HG03066 (cell line): ENCODE measurements around the gene RTF2.
"Not testable (repeated sequence)": the region's sequence is repeated elsewhere in the genome, so short reads cannot be mapped to it uniquely, and the experiment has no call there.

Experiments used
- ATAC-seq: cut with Tn5 transposase; IDR thresholded peaks from one replicate; pipeline ENCODE4 v1.9.1; 2021; ENCODE audit warnings: low read depth; ENCODE audit not compliant: unreplicated experiment

Gene RTF2

DNA sequence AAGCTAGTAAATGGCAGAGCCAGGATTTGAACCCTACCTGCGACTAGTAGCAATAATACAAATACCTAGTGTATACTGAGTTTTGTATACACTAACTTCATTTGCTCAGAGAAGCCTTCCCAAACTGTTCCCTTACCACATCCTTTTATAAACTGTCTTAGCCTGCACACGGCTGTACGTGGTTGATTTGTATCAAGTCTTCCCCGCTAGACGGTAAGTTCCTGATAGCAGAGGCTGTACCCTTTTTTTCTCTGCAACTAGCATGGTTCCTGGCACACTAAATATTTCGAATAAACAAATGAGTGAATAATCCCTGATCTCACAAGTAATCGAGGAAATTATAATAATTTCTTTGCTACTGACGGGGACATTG, 636 bp downstream of the RTF2 start:
- ATAC-seq: no peak

DNA sequence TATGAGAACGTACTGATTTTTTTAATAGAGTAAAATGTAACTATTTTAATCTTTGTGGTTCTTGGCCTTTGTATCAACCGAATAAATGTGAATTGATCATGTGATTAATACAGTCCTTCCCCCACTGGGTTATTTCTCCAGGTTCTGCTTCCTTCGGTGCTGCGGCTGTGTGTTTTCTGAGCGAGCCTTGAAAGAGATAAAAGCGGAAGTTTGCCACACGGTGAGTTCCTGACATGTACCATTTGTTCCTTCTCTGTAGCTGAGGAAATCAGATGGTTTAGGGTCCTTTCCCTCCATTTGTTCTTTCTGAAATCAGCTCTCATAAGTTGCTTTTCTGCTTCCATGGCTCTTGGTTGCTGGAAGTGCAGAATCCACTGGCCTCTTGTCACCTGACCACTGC, 15.5 kb downstream of the RTF2 start:
- no peak for ATAC-seq

DNA sequence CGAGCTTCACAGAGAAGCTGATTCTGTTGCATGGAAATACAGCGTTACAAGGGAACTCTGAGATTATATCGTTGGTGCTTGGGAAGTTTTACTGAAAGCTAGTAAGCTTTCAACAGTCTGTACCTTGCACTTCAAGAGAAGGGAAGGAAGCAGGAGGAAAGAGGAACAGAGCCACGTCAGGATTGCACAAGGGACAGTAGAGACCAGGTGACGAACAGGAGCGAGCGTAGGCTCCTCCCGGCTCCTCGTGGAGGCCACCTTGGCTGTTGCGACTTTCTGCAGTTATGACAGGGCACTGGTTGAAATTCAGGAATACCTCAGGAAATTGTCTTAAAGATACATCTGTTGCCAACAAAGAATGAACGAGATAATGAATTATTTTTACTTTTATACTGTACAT, 18.8 kb downstream of the RTF2 start:
- ATAC-seq: no peak

DNA sequence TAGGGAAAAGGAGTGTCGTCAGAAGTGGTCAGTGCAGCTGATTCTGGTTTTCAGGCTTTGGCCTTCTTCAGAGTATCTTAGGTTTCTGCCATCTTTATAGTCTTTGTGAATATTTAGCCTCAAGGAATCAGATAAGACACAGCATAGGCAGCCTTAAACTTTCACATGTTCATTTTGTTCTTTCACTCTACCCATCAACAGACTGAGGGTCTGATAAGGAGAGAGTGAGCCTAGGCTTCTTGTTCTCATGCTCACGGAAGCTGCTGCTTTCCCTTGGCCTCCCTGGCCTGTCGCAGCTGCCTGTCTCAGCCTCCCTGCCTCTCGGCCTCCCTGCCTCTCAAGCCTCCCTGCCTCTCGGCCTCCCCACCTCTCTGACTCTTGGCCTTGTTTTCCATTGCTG, 20.1 kb downstream of the RTF2 start:
- no peak for ATAC-seq

DNA sequence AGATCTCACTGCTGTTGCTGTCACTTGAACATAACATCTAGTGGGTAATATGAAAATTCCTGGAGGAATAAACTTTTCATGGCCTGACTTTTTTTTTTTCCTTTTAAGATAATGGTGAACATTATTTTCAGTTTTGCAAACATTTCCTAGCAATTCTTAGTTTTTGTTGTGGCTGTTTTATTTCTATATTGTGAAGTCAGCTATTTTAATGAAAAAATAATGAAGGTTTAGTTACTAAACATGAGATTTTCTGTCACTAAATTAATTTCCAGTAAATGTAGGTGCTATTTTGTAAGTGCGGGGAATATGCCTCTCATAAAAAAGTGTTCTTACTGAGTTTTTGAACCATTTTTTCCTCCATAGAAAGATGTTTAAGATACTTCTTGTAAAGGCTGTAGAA, 32.7 kb downstream of the RTF2 start:
- ATAC-seq: no peak

DNA sequence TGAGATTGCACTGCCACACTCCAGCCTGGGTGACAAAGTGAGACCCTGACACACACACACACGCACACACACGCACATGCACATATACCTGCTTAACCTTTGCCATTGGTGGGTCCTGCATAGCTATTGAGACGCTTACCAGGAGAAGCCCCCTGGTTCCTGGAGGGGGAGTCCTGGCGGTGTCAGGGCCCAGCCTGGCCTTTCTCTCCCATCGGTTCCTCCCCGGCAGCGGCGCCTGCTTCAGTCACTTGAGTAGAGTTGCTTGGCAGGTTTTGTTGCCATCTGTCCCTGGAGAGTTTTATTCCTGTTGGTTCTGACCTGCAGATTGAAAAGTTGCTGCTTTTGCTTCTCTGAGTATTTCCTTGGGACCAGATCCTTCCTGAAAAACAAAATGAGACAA, 35.5 kb downstream of the RTF2 start:
- ATAC-seq: no peak

DNA sequence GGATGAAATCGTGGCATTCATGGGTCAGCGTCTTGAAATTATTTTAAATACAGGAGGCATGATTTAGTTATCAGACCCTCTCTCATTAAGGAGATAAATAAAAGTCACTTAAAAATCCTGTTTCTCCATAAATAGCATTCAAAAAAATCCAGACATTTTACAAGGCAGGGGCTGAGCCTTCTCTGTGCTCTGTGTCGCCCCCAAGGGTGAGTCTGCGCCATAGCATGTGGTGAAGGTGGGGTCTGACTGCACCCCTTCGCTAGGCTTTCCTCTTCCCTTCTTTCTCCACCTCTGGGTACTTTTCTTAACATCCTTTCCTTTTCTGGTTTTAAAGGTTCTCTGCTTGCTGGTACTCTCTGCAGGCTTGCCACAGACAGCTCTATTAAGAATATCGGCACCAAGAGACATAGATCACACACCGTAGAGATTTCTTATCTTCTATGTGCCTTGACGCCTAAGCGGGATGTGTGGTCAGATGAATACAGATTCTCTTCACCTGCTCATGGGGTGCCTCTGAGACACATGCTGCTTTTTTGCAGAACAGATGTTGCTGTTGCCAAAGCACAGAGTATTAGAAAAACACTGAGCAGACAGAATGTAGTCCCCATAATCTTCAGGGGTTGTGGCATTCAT, 36.1 kb downstream of the RTF2 start:
- ATAC-seq: no peak

DNA sequence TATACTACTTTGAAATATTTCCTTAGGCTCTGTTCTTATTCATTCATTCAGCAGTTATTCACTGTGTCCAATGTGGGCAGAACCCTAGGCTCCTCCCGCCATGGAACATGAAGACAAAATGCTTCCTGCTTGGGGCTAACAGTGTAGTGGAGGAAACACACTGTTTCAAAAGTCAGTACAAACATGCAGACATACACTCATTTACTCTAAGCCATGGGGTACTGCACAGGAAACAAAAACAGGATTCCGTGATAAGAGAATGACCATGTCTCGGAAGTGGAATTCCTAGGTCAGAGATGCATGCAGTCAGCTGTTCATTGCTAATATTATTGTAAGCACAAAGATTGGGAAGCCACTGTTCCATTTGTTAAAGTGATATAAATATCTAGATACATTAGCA, 37.7 kb downstream of the RTF2 start:
- no peak for ATAC-seq

DNA sequence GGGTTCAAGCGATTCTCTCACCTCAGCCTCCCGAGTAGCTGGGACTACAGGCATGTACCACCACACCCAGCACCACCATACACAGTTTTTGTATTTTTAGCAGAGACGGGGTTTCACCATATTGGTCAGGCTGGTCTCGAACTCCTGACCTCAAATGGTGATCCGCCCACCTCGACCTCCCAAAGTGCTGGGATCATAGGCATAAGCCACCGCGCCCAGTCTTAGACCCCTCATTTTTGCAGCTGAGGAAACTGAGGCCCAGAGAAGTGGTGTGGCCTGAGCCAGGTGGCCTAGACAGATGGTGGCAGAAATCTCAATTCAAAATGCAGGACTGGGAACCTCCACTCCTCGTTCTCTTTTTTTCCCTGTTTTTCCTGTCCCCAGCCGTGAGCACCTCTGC, 43.5 kb downstream of the RTF2 start:
- ATAC-seq: no peak

DNA sequence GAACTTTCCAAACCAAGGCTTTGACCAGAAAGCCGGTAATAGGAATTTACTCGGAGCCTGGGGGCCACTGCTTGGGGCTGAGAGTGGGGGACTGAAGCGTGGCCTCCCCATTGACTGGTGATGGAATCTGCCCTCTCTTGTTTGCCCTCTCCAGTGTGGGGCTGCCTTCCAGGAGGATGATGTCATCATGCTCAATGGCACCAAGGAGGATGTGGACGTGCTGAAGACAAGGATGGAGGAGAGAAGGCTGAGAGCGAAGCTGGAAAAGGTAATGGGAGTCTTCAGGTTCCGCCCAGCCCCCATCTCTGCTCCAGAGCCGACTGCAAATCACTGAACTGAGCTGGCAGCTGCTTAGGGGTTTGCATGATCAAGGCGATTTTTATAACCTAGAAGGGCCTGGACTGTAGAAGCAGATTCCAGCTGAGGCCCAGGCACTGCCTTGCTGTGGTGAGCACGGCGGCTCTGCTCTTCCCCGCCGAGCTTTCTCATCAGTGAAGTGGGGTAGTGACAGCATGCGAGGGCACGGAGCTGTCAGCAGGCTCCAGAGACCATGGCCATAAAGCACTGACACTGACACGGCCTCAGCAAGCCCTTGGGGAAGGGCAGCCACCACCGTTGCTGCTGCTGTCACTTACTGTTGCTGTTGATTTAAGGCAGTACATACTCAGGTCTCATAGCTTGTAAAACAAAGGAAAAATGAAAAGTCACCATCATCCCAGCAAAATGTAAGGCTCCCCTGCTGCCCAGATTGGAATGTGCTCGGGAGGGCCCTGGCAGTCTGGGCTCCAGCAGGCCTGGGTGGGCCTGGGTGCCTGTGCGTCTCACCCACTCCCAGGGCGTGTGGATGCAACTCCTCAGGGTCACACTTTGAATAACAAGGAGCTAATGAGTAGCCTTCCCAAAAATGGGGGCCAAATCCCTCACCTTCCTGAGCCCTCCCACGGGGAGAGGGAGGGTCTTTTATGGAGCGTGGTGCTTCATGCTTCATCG, 45.0 kb downstream of the RTF2 start:
- no peak for ATAC-seq

DNA sequence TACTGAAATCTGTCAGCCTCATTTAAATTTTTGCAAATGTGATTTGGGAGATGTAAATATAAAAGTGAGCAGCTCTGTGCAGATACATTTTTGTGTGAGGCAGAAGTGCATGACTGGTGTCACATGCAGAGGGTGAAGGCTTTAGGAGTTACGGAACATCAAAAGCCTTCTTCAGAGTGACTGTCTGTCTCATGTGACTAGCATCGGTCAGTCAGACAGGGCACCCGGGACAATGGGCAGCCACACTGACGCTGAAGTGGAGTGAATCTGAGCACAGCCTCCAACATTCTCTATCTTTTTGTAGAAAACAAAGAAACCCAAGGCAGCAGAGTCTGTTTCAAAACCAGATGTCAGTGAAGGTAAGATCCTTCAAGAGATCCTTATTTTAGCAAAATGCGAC, 48.2 kb downstream of the RTF2 start:
- no peak for ATAC-seq

DNA sequence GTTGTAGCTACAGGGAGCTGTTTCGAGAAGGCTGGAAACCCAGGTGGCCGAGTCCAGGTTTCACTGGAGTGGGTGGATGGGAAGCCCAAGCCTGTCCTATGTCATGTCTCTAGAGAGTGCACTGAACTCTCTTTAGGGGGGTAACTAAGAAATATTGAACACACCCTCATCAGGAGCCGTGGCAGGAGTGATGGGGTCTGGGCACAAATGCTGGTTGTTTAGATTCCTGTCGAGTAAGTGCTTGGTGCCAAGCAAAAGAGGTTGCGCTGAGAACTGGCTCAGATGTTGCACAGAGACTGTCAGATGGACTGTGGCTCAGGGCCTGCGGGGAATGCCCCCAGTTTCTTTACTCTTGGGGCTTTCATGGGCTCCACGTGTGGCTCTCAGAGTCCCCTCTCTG, 48.8 kb downstream of the RTF2 start:
- no peak for ATAC-seq

DNA sequence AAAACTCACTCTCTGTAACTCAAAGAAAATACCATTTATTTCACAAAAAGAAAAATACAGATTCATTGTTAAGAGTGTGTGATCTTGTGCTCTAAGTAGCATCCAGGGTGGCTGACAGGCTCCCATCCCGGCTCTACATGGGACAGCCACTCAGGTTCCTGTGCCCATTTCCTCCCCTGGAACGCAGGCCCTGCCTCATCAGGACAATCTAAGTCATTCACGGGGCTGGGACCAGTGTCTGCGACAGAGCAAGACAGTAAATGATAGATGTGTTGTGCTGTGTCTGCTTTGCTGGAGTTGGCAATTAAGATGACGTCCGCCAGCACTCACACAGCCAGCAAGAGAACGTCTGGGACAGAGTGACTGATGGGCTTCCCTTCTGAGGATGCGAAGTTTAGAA, 49.2 kb downstream of the RTF2 start:
- no peak for ATAC-seq

DNA sequence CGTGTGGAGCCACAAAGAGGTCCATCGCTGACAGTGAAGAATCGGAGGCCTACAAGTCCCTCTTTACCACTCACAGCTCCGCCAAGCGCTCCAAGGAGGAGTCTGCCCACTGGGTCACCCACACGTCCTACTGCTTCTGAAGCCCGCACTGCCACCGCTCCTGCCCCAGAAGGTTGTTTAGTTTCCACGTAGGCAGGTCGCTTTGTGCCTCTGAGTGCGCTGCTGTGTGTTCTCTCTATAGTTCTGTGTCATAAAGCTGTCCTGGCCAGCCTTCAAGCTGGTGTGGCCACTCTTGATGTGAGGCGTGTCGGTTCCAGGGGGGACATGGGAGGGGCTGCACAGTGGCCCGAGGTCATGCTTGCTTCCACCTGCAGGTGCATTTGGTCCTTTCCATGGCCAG, 49.7 kb downstream of the RTF2 start:
- ATAC-seq: no peak

DNA sequence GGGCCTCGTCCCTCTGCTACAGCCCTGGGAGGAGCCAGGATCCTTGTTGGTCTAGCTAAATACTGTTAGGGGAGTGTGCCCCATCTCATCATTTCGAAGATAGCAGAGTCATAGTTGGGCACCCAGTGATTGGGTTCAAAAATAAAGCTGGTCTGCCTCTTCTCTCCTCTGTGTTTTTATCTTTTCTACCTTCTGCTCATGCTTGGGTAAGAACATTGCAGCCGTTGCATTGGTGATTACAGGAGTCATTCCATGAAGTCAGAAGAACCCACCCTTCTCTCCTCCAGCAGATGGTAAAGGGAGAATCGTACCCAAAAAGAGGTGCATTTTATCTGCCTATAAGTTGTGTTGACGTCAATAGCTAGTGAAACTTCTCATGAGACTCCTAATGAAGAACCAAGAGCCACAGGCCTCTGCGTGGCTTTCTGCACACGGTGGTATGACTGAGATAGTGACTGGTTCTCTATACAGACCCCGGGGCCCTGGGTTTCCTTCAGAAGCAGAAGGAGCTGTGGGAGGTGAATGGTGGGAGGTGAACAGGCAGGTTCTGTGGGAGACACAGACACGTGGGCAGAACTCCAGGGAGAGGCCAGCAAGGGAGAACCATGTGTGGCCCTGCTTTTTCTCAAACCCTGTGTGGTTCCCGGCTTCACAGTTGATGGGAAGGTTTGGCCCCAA, 50.4 kb downstream of the RTF2 start:
- ATAC-seq: no peak

DNA sequence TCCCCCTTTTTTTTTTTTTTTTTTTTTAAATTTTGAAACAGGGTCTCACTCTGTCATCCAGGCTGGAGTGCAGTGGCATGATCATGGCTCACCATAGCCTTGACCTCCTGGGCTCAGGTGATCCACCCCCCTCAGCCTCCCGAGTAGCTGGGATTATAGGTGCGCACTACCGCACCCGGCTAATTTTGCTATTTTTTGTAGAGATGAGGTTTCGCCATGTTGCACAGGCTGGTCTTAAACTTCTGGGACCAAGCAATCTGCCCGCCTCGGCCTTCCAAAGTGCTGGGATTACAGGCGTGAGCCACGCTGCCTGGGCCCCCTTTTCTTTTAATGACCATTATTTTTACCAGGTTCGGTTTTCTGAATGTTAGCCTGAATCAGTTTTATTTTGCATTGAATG, 51.1 kb downstream of the RTF2 start:
- ATAC-seq: no peak

DNA sequence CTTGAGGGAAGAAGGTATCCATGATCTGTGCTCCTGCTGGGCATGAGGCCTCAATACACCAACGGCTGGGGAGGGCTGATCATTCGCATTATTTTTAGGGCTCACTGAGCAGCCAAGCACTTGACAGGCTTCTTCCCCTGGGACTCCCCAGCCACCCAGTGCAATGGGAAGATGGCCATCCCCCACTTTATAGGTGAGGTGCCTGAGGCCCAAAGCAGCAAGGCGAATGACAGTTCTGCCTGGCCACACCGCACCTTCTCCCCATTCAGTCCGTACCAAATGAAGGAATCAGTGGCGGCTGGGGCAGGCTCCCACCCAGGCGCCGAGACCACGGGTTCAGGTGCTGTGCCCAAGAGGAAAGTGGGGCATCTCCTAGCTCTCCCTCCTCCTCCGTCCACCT, 51.8 kb downstream of the RTF2 start:
- no peak for ATAC-seq

DNA sequence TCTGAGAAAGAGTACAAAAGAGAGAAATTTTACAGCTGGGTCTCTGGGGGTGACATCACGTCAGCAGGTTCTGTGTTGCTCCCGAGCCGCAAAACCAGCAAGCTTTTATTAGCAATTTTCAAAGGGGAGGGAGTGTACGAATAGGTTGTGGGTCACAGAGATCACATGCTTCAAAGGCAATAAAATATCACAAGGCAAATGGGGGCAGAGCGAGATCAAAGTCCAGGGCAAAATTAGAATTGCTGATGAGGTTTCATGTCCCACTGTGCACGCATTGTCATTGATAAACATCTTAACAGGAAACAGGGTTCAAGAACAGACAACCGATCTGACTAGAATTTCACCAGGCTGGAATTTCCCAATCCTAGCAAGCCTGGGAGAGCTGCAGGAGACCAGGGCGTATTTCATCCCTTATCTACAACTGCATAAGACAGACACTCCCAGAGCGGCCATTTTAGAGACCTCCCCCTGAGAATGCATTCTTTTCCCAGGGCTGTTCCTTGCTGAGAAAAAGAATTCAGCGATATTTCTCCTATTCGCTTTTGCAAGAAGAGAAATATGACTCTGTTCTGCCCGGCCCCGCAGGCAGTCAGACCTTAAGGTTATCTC, 52.4 kb downstream of the RTF2 start:
- ATAC-seq: not testable (repeated sequence)

DNA sequence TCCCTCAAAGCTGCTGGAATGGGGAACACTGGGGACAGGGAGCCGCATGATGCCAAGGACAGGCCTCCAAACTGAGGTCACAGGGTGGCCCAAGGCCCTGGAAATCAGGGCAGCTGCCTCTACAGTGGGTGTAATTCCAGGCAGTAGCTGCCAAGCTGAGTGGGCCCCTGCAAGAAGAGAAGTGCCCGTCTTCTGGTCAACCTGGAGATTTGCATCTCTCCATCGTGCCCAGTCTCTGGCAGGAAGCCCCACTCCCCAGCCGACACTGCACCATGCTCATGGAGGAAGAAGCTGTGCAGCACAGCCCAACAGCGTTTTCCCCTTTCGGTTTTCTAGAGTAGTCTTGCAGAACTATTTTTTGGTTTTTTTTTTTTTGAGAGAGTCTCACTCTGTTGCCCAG, 53.9 kb downstream of the RTF2 start:
- ATAC-seq: no peak

DNA sequence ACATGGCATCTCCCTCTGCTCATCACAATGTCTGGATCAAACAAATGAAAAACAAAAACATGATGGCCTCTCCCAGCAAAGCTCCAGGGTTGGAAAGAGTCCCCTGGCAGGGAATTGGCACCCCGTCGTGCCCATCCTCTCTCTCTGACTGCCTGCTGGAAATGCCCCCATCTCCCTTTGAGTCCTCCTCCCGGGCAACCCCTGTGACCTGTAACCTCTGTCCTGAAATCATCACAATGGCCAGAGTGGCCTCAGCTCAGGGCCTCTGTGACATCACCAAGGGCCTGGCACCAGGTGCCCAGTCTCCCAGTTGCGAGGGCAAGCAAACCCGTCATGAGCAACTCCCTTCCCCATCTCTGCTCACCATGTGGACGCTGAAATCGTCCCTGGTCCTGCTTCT, 56.0 kb downstream of the RTF2 start, which contains the start of gene FAM209A:
TSS of gene FAM209A (plus strand) at position 301 of the 400 bp plus-strand sequence. CDS start at position 366, 65 bp downstream.
- ATAC-seq: not testable (repeated sequence)

DNA sequence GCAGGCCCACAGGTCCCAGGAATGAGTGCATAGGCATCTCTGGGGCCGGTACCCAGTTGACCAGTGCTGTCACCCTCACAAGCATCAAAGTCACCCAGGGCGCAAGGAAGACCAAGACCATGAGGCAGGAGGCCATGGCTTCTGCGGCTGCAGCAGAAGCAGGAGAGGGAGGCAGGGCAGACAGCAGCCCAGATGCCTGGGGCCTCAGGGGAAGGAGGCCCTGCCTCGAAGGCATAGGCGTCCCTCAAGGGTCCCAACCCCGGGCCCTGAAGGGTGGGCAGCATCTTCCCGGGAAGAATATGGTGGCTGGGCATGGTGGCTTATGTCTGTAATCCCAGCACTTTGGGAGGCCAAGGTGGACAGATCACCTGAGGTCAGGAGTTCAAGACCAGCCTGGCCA, 59.1 kb downstream of the RTF2 start:
- ATAC-seq: no peak
